OCI-LY1 (cell line): ENCODE measurements around the gene PP2D1.

Source experiments
- EZH2 ChIP-seq: fragments of 200-600 bp; sonication (generic), shearing (Covaris generic); IDR thresholded peaks from 2 replicates; pipeline ENCODE4 v1.8.0; 2017; ENCODE audit warnings: borderline replicate concordance, mixed run types, mild to moderate bottlenecking, antibody characterized with exemption, low read length, moderate library complexity, mixed read lengths
- TF ChIP-seq, protein P1 (sequence below): fragments of 200-600 bp; sonication (generic), shearing (Covaris generic); IDR thresholded peaks from 2 replicates; pipeline ENCODE4 v1.5.1; 2017; ENCODE audit warnings: mild to moderate bottlenecking, antibody characterized with exemption, low read length, moderate library complexity, mixed read lengths

DNA sequence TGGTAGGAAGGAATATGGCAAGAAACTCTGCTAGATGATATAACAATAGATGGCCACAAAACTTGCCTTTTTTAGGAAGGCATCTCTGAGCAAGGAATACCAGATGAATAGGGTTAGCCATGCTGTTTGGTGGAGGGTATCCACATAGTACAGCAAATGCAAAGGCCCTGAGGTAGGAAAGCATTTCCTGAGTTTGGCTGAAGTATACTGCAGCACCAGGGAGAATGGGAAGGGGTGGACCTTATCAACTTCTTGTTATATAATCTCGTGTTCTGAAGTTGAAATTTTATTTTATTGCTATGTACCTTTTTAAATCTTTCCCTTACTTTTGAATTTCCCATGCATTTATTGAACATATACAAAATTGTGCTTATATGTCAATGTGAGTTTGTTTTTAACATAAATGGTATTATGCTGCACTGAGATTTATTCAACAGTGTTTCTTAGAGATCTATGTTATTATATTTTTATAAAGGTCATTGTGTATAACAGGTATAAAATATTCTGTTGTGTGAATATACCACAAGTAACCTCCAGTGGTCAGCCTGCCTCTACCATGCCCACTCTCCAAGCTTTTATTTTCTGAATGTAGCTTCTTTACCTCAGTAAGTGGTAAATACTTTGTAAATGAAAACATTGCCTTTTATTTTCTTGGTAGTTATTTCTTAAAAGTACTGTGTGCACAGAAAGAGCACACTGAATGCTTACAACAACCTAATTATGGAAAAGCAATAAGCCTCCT lies 25.4 kb upstream of the PP2D1 start:
- TF ChIP-seq, protein P1, sequence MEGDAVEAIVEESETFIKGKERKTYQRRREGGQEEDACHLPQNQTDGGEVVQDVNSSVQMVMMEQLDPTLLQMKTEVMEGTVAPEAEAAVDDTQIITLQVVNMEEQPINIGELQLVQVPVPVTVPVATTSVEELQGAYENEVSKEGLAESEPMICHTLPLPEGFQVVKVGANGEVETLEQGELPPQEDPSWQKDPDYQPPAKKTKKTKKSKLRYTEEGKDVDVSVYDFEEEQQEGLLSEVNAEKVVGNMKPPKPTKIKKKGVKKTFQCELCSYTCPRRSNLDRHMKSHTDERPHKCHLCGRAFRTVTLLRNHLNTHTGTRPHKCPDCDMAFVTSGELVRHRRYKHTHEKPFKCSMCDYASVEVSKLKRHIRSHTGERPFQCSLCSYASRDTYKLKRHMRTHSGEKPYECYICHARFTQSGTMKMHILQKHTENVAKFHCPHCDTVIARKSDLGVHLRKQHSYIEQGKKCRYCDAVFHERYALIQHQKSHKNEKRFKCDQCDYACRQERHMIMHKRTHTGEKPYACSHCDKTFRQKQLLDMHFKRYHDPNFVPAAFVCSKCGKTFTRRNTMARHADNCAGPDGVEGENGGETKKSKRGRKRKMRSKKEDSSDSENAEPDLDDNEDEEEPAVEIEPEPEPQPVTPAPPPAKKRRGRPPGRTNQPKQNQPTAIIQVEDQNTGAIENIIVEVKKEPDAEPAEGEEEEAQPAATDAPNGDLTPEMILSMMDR: peak; percentile 24
- TF ChIP-seq EZH2: no peak
